SHP77 treated with DMSO at 0.1 percent for 48 hours (cell line): Measurements from ENCODE around the gene CEL.

Experiments used
- DNase-seq: peaks from one replicate; lab custom pipeline; 2025; lab: John Stamatoyannopoulos, UW

The CEL gene

GRCh38 chr9:133118179-133118520 is 56.4 kb downstream of the CEL start:
- DNase-seq, result no peak

GRCh38 chr9:133118568-133118967 is 56.8 kb downstream of the CEL start:
- no peak for DNase-seq

- no peak for DNase-seq
Measured at GRCh38 chr9:133119103-133119845, 57.5 kb downstream of the CEL start.

GRCh38 chr9:133119846-133120500 is 58.2 kb downstream of the CEL start:
- no peak for DNase-seq

GRCh38 chr9:133120501-133121197 is 58.9 kb downstream of the CEL start:
- DNase-seq, result no peak
